ENCODE data around the gene ARSK.
A peak's percentile ranks its signal among the peaks of the same experiment; 100 is the strongest.

GRCh38 chr5:95646569-95647431 lies 91.9 kb downstream of the ARSK start, which contains the start of gene RFESD:
- TF ChIP-seq FOXM1 (IDR thresholded peaks at IDR 0.05; ENCODE audit: borderline replicate concordance) (no peak), SUZ12 (IDR thresholded peaks at IDR 0.05) (no peak), FOXK2 (IDR thresholded peaks at IDR 0.05) (no peak), PKNOX1 (IDR thresholded peaks at IDR 0.05) (peak; percentile 45; the same call in 1 of the 2 replicates), FOXA1 (IDR thresholded peaks at IDR 0.05) (no peak), TARDBP (IDR thresholded peaks at IDR 0.05) (no peak), LEF1 (IDR thresholded peaks at IDR 0.05; ENCODE audit: borderline replicate concordance) (no peak), BHLHE40 (IDR thresholded peaks at IDR 0.05; ENCODE audit: borderline replicate concordance) (no peak), SP1 (IDR thresholded peaks at IDR 0.05) (no peak), CTBP1 (IDR thresholded peaks at IDR 0.05; ENCODE audit: borderline replicate concordance) (no peak), NFRKB (IDR thresholded peaks at IDR 0.05) (no peak), L3MBTL2 (conservative IDR thresholded peaks at IDR 0.05) (peak; percentile 88), ARNT (IDR thresholded peaks at IDR 0.05) (no peak), HDGF (IDR thresholded peaks at IDR 0.05; ENCODE audit: borderline replicate concordance) (no peak)

Data from HEK293T (cell line).